B cell (primary cell): ENCODE data around the gene ABHD17B.

ENCODE experiments used
- EZH2 ChIP-seq: IDR thresholded peaks from 2 replicates; pipeline ENCODE4 v1.6.1; 2012; ENCODE audit warnings: borderline replicate concordance, low read depth, mild to moderate bottlenecking, moderate library complexity, low read length; ENCODE audit not compliant: insufficient read depth, poor library complexity, severe bottlenecking
- TF ChIP-seq, protein P1 (sequence below): fragments of 200-600 bp; IDR thresholded peaks from one replicate; pipeline ENCODE4 v1.8.0; 2022; ENCODE audit warnings: antibody characterized with exemption, mild to moderate bottlenecking

GRCh38 chr9:71876106-71876505 lies 34.9 kb downstream of the ABHD17B start:
- TF ChIP-seq, protein P1, sequence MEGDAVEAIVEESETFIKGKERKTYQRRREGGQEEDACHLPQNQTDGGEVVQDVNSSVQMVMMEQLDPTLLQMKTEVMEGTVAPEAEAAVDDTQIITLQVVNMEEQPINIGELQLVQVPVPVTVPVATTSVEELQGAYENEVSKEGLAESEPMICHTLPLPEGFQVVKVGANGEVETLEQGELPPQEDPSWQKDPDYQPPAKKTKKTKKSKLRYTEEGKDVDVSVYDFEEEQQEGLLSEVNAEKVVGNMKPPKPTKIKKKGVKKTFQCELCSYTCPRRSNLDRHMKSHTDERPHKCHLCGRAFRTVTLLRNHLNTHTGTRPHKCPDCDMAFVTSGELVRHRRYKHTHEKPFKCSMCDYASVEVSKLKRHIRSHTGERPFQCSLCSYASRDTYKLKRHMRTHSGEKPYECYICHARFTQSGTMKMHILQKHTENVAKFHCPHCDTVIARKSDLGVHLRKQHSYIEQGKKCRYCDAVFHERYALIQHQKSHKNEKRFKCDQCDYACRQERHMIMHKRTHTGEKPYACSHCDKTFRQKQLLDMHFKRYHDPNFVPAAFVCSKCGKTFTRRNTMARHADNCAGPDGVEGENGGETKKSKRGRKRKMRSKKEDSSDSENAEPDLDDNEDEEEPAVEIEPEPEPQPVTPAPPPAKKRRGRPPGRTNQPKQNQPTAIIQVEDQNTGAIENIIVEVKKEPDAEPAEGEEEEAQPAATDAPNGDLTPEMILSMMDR = no peak
- no peak for TF ChIP-seq EZH2
